Stomach (tissue), 4 donors: ENCODE data around the gene KDM4B.

Experiments
- CTCF ChIP-seq, 7 experiments: fragments of 450-650 bp in 4 of 7; fragments of 200-600 bp in 3 of 7; sonication (generic) in 3 of 7; IDR thresholded peaks; one replicate each; pipeline ENCODE4 v1.5.1; 2016 to 2019; ENCODE audit warnings: antibody characterized with exemption in 7 of 7, control low read depth in 2 of 7, mild to moderate bottlenecking in 1 of 7
- POLR2AphosphoS5 ChIP-seq, 3 donors: sonication (generic); formaldehyde crosslinking; IDR thresholded peaks; one replicate each; pipeline ENCODE4 v1.6.1; 2016; ENCODE audit warnings: antibody characterized with exemption in 3 of 3

- TF ChIP-seq POLR2AphosphoS5 (IDR thresholded peaks at IDR 0.05) (no peak), CTCF (IDR thresholded peaks at IDR 0.05) (no peak)
These were observed 188.3 kb downstream of the KDM4B start for GRCh38 chr19:5157186-5157585.
